ENCODE results near the gene PDE11A. TPM values are rescaled to one million over a fixed set of nuclear protein-coding genes. Genes with fewer than 3 reads are reported as not detected.

Gene PDE11A
- total and polyA plus RNA-seq, 4 donors, result 1.0 to 5.9 (median 1.7) TPM

GRCh38 chr2:177689623-177690022 lies 383.0 kb downstream of the PDE11A start (continued):
- no peak for TF ChIP-seq CTCF (IDR thresholded peaks at IDR 0.05; ENCODE audit: low read depth, low read length, missing input control)

GRCh38 chr2:177688844-177689243 lies 383.7 kb downstream of the PDE11A start:
- TF ChIP-seq GABPA (IDR thresholded peaks at IDR 0.05 in 1 of 2, conservative IDR thresholded peaks at IDR 0.05 in 1 of 2), result no peak
- no peak for TF ChIP-seq ATF3 (IDR thresholded peaks at IDR 0.05)
- no peak for TF ChIP-seq ZBTB33 (IDR thresholded peaks at IDR 0.05)
- no peak for TF ChIP-seq JUND (IDR thresholded peaks at IDR 0.05)
- no peak for TF ChIP-seq CTCF (IDR thresholded peaks at IDR 0.05; ENCODE audit: low read depth, low read length, missing input control)
- no peak for TF ChIP-seq HNF4G (IDR thresholded peaks at IDR 0.05)
- TF ChIP-seq HNF4A (conservative IDR thresholded peaks at IDR 0.05), result no peak
- no peak for TF ChIP-seq FOXA2 (IDR thresholded peaks at IDR 0.05)
- no peak for DNase-seq (ENCODE audit: low spot score)
- Histone ChIP-seq H3K9me3 (ENCODE audit: control insufficient read depth in 4 of 4, low read length in 3 of 4) (no peaks in the 10 kb centered on the region), H3K27me3 (ENCODE audit: control insufficient read depth in 4 of 4, insufficient read depth in 4 of 4, low read length in 3 of 4) (no peaks in the 10 kb centered on the region), H3K9ac (ENCODE audit: low read depth in 1 of 2, low read length in 2 of 2) (no peak overlapping the region), H3K4me3 (ENCODE audit: low read depth in 1 of 3, low read length in 3 of 3) (no peak overlapping the region), H3K36me3 (ENCODE audit: control insufficient read depth in 4 of 4, insufficient read depth in 3 of 4, low read depth in 1 of 4, low read length in 3 of 4) (no peaks in the 10 kb centered on the region), H3K27ac (ENCODE audit: low read depth in 1 of 2, low read length in 2 of 2) (no peak overlapping the region), H3K4me1 (ENCODE audit: control insufficient read depth in 4 of 4, insufficient read depth in 4 of 4, low read length in 3 of 4) (peaks cover 2 to 22% (median 14%) of the 10 kb centered on the region in 4 donors)
- WGBS, result 95% methylated on average over 5 of the region's 5 CpGs

GRCh38 chr2:177683661-177684069 lies 388.9 kb downstream of the PDE11A start:
- Histone ChIP-seq H3K36me3 (ENCODE audit: control insufficient read depth in 4 of 4, insufficient read depth in 3 of 4, low read depth in 1 of 4, low read length in 3 of 4) (no peaks in the 10 kb centered on the region), H3K9ac (ENCODE audit: low read depth in 1 of 2, low read length in 2 of 2) (no peak overlapping the region), H3K27me3 (ENCODE audit: control insufficient read depth in 4 of 4, insufficient read depth in 4 of 4, low read length in 3 of 4) (no peaks in the 10 kb centered on the region), H3K4me1 (ENCODE audit: control insufficient read depth in 4 of 4, insufficient read depth in 4 of 4, low read length in 3 of 4) (peaks cover 0 to 1% (median 0%) of the 10 kb centered on the region in 4 donors), H3K4me3 (ENCODE audit: low read depth in 1 of 3, low read length in 3 of 3) (no peak overlapping the region), H3K9me3 (ENCODE audit: control insufficient read depth in 4 of 4, low read length in 3 of 4) (no peaks in the 10 kb centered on the region), H3K27ac (ENCODE audit: low read depth in 1 of 2, low read length in 2 of 2) (no peak overlapping the region)
- WGBS, result 51% methylated on average over 2 of the region's 2 CpGs
- no peak for DNase-seq (ENCODE audit: low spot score)
- TF ChIP-seq TAF1 (conservative IDR thresholded peaks at IDR 0.05) (no peak), EGR1 (IDR thresholded peaks at IDR 0.05; ENCODE audit: low read depth in 2 of 2) (no peak), FOXA1 (IDR thresholded peaks at IDR 0.05) (no peak), YY1 (IDR thresholded peaks at IDR 0.05) (no peak), CTCF (IDR thresholded peaks at IDR 0.05; ENCODE audit: low read depth, low read length, missing input control) (no peak), HNF4A (conservative IDR thresholded peaks at IDR 0.05) (no peak), GABPA (IDR thresholded peaks at IDR 0.05 in 1 of 2, conservative IDR thresholded peaks at IDR 0.05 in 1 of 2) (no peak), ATF3 (IDR thresholded peaks at IDR 0.05) (no peak), REST (IDR thresholded peaks at IDR 0.05) (no peak), HNF4G (IDR thresholded peaks at IDR 0.05) (no peak), FOXA2 (IDR thresholded peaks at IDR 0.05) (no peak), MAX (IDR thresholded peaks at IDR 0.05) (no peak)
